ENCODE results near the gene MTHFD2L.
A peak's percentile ranks its signal among the peaks of the same experiment; 100 is the strongest.

The MTHFD2L gene

DNA sequence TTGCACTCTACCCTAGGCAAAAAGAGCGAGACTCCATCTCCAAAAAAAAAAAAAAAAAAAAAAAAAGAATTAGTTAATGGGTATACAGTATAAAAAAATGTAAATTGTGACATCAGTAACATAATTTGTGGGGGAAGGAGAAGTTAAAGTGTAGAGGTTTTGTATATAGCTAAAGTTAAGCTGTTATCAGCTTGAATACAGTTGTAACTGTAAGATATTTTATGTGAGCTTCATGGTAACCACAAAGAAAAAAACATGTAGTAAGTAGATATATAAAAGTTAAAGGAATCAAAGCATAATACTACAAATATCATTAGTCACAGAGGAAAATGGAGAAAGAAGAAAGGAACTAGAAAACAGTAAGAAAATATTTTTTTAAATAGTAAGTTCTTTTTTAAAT, 97.2 kb downstream of the MTHFD2L start:
- no peak for DNase-seq

DNA sequence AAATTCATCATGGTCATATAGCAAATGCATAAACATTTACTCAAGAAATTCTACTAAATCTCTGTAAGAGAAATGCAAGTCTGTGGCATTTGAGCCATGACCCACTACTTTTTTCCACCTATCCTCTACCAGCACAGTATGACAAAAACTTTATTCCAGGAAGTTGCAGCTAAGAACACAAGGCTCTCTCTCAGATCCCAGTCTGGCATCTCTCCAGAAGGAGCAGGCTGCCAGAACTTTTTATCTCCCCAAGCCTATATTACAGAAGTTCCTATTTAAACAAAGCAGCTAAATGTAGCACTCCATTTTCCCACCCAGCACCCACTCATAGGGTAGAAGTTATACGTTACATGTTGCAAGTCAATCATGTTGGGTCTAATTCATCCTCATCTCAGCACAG, 101.0 kb downstream of the MTHFD2L start:
- DNase-seq, result no peak

DNA sequence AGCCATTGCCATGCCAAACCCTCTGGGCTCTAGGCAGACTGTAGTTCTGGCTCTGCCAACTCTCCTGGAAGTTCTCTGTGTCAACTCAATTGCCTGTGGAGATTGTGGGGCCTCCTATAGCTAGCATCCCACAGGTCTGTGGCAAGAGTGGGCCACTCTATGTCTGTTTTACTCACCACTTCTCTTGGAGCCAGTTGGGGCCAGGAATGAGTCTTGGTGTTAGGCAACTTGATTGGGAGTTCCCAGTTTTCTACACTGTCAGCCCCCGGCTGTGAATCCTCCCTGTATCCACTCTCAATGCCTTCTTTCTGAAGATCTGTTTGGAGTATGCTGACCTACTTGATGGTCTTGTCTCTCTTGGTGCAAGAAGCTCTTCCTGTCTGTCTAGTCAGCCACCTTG, 102.1 kb downstream of the MTHFD2L start:
- DNase-seq, result no peak

DNA sequence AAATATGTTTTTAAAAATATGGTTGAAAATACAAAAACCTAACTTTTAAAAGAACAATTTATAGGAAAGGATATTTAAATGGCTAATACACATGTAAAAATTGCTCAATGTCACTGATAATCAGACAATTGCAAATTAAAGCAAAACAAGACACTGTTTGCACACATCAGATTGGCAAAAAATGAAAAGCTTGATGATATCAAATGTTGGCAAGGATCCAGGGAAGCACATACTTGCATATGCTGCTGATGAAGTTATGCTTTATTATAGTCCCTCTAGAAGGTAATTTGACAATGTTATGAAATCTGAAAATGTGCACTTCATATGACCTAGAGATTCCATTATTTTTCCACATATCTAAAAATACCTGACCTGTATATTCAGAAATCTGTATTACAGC, 104.6 kb downstream of the MTHFD2L start:
- DNase-seq, result no peak

DNA sequence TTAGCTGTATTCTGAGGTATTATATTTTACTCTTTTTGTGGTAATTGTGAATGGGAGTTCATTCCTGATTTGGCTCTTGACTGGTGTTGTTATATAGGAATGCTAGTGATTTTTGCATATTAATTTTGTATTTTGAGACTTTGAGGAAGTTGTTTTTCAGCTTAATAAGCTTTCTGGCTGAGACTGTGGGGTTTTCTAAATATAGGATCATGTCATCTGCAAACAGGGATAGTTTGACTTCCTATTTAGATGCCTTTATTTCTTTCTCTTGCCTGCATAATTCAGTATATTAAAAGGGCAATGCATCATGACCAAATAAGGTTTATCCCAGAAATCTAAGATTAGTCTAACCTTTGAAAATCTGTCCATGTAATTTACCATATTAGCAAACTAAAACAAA, 105.6 kb downstream of the MTHFD2L start:
- peak; percentile 11 to 15 for DNase-seq

DNA sequence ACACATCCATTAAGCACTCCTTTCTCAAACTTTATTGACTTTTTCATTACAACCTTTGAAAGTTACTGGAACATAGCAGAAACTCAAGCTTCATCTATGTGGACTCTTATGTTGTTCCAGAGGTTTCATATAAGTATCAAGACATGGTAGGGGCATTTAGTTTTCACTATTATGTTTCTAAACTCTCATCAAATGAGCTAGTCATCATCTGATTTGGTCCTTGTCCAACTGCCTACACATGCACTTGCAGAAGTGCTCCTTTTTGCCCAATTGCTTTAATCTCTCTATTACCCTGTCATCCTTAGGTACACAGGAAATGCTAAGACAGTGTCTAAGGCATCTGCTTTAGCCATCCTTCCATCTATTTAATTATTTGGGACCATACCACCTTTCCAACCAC, 108.2 kb downstream of the MTHFD2L start:
- no peak for DNase-seq

DNA sequence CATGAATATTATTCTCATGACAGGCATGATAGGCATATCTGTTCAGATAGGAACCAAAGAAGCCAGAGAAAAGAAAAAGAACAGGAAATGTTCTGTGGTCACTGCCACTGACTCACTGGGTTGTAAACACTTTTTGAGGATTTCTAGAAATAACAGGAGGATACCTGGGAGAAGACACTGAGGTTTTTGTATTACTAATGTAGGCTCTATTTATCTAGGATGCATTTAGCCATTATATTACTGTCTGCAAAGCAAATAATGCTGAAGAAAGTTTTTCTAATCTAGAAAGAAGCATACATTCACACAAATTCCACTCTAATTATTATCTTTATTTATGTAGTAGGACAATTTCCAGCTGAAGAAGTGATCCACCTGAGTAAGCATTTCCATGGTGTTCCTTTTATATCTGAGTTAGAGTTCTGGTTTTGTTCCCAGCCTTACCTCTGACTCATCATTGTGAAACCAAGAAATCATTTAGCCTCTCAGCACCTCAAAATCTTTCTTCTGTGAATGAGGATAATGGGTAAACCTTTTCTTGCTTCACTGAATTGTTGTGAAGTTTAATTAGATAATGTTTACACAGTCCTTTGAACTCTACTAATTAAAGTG, 110.2 kb downstream of the MTHFD2L start:
- DNase-seq, result peak in 1 of 2 donors; percentile 5

DNA sequence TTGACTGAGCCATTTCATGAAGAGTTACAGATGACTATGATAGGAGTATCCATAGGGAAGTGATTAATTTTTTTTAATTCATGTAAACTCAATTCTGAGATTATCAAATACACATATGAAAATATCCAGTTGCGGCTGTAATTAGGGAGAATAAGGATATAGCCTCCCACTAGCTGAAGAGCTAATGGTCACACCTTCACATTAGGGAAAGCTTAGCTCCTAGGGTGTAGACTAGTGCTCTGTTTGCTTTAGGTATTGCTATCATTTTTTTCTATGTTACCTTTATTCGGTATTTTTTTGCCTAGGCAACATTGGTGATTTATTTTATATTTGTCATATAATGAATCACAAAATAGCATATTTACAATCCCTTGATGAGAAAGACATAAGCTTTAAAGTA, 110.7 kb downstream of the MTHFD2L start:
- DNase-seq, result no peak

DNA sequence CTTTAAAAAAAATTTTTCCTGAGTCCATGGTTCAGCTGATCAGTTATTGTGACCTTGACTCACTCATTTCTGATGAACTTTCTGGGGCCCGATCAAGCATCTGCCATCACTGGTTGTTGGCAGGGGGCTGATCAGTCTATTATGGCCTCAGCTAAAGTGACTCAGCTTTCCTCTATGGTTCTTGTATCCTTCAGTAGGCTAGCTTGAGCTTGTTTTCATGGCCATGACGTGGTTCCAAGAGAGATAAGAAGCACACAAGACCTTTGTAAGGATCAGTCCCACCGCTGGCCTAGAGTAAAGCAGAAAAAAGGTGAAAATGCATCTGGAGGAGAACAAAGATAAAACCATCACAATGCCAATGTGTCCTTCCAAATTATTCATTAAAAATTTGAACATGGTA, 120.6 kb downstream of the MTHFD2L start:
- no peak for DNase-seq

DNA sequence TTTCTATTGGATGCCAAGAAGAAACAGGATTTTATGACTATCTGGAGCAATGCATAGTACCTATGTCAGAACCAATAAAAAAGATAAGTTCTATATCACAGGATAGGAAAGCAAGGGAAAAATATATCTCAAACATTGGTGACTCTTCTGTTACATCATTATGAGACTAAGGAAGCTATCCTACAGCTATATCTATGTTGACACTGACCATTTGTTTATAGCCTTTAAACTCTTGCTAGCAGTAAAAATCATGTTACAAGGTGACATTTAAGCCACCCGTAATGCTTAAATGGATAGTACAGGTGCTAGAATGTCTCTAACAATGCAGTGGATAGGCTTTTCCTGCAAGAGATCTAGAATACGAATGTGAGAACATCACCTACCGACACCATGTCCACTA, 121.8 kb downstream of the MTHFD2L start:
- no peak for DNase-seq

DNA sequence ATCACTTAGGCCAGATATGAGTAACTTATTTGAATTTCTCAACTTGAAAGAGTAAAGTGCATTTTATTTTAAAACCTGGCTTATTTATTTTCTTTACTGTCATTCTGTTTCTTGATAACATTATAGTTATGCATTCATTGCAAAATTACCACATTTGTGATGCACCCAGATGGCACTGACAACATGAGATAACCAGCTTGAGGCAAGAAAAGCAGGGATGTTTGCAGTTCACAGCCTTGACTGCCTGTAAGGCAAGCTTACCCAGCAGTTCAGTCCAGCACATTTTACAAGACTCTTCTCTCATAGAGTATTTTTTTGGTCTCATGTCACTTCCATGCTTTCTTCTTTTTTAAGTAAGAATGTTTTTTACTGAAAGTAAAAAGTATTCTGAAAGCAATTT, 125.0 kb downstream of the MTHFD2L start:
- DNase-seq, result no peak

DNA sequence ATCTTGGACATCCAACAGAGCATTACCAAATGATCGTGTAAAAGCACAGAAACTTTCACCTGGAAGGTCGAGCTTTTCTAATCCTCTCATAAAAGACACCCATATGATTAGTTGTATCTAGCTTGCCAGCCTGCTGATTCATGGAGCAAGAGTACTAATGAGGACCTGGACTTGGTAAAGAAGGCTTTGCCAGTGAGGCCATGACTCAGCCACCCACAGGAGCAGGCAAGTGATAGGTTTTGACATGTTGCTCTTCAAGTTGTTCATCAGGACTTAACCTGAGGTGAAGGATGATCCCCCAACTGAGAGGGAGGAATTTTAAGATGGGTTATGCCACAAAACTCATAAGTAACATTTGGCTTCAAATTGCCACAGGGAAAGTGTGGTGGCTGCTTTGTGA, 125.7 kb downstream of the MTHFD2L start:
- DNase-seq, result no peak

DNA sequence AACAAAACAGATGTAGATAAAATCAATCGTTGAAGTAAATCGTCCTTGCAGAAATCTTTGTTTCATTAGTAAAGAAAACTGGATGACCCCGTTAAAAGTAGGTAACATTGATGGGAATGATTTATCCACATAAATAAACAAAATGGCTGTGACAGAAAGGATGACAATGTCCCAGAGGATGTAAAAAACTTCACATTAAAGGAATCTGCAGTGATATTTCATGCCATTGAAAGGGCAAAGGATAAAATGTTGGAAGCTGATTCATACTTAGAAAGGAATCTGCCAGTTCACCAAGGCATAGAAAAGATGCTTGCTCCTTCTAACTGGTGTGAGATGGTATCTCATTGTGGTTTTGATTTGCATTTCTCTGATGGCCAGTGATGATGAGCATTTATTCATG, 126.1 kb downstream of the MTHFD2L start:
- no peak for DNase-seq

DNA sequence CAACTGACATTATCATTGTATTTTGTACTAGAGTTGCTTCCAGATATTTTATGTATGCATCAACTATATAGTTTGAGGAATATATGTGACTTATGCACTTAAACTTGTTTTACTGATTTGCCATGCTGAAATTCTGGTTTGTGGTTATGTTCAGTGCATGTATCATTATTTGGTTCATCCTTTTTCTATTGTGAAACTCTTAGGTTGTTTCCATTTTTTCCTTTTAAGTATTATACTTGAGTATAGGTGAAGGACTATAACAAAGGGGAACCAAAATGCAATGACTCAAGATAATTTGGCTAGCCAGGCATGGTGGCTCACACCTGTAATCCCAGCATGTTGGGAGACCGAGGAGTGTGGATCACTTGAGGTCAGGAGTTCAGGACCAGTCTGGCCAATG, 129.2 kb downstream of the MTHFD2L start:
- no peak for DNase-seq

DNA sequence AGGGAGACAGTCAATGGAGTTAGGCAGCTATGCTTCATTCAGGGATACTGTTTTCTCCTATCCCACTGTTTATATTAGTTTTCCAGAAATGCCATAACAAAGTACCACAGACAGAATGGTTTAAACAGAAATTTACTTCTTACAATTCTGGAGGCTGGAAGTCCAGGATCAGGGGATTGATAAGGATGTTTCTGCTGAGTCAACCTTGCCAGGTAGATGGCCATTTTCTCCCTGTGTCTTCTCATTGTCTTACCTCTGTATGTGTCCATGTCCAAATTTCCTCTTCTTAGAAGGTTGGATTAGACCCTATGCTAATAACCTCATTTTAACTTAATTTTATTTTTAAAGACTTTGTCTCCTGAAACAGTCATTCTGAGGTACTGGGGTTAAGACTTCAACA, 129.9 kb downstream of the MTHFD2L start:
- no peak for DNase-seq

DNA sequence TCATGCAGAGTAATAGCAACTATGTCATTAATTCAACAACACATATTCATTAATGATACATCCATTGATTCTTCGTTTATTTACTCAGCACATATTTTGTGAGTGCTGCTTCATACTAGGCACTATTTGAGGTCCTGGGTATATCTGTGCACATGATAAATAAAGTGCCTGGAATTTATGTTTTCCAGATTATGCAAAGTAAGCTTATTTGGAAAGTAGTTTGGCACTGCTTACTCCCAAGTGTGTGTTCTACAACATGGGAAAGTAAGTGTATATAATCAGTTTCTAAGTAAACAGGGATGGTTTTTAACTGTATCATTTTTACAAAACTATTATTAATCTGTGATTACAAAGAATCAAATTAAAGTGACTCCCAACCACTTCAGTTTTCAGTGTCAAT, 133.6 kb downstream of the MTHFD2L start:
- DNase-seq, result no peak

DNA sequence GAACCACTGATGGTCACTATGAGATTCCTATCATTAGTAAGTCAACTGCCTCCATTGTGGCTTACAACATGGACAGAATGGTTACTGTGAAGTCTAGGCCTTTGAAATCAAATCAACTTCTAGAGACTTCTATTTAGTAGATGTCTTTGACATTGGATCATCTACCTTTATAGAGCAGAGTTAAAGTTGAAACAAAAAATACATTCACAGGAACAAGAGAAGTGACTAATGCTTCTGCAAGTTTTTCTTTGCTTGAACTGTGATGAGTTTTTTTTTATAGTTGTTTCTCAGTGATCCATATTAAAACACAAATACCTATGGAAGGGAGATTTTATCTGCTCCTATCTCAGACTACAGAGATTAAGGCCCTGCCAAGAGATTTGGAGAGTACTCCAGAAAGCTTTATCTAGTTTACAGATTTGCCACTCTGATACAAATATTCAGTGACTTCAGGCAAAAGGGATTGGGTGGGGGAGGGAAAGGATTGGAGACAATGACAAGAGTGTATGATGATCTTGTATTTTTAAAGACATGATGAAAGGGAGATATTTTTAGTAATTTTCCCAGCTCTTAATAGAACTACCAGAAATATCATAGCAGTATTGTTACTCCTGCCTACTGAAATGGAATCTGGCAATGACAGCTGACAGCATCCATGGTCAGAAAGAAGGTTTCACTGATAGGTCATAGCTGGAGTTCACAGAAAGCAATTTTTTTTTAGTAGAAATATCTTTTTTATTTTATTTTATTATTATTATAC, 134.4 kb downstream of the MTHFD2L start:
- DNase-seq, result no peak

DNA sequence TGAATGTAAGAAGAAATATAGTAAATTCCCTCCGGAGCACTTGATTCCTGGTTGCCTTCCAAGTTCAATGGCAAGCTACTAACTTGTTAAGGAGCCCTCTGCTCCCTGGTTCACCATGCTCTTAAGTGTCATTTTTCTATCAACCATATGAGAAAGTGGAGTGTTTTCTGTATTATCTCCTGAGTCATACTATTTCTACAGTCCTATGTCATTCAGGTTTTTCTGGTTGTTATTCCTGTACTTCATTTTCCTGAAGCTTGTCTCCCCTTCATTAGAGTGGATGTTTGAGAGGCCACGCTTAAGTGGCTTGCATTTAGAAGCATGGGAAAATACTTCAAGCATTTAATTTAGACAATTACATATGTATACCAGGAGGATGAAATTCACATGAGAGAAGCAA, 135.6 kb downstream of the MTHFD2L start:
- DNase-seq, result no peak

DNA sequence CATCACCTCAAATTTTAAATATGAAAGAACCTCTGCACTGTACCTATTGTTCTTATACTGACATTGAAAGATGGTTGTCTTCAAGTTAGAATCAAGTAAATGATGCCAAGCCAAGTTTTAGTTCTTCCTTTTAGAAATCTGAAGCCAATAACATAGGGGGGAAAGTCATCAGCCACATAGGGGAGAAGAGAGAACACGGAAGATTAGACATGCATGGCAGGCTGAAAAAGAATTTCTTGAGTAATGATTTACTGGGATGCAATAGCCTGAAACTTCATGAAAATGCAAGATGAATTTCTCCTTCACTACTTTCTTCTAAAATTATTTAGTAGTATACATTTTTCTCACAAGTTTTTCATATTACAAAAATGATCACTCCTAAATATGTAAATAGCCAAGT, 136.8 kb downstream of the MTHFD2L start:
- DNase-seq, result no peak

DNA sequence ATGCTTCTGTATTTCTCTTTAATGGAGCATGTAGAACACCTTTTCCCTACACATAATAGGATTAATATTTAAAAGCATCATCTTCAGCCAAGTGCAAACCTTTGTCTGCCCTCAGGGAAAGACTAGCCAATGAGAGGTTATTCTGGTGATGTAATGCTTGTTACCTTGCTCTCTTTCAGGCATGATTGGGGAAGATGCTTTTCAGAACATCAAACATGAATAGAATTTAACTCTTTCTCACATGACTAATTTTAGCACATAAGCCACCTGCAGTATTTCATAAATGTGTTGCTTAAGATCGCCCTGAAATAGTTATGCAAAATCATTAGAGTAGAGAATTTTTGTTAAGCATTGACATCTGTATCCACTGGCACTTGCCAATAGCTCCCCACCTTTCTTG, 139.6 kb downstream of the MTHFD2L start:
- DNase-seq, result no peak

DNA sequence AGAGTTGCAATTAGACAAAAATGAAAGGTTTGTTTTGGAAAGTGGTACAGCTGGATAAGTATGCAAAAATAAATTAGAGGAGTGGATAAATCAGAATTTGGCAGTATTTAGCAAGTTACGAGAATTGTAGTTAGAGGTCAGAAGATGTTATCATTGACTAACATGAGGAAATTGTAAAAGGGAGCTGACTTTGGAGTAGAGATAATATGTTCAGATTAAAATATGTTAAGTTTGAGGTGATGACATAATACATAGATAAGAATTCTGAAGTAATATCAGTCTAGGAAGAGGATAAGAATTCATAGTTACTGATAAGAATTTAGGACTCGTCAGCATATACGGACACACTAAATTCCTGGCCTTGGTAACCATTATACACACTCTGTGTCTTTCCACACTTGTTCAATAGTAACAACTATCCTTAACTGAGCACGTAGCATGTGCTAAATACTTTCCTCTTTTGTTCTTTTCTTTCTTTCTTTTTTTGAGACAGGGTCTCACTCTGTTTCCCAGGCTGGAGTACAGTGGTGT, 146.2 kb downstream of the MTHFD2L start:
- no peak for DNase-seq

DNA sequence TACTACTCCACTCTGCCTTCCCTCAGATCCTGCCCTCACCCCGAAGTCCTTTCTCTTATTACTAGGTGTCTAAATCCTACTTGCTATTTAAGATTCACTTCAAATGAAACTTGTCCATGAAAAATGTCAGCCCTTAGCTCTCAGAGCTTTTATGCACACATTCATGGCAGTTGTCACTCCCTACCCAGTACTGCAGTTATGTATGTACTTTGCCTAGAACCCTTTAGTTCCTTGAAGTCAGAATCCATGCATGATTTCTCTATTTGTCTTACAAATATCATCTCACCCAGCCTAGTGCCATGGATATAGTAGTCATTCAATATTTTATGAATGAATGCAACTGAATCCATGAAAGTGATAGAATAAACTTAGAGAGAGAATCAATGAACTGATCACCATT, 147.1 kb downstream of the MTHFD2L start:
- no peak for DNase-seq

DNA sequence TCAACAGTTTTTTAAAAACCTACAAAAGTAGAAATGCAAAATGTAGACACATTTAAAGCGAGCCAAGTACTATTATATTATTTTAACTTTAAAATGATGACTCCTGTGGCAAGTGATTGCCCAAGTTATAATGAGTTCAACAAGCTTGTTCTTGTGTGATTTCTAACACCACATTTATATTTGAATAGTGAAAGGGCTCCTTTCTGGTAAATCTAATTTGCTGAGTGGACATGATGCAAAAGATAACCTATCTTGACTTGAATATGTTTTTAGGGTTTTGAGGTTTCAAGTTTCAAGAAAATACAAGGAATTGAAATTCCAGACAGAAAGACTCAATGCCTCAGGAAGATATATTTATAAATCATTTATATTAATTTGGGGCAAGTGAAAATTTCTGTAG, 149.3 kb downstream of the MTHFD2L start:
- no peak for DNase-seq

DNA sequence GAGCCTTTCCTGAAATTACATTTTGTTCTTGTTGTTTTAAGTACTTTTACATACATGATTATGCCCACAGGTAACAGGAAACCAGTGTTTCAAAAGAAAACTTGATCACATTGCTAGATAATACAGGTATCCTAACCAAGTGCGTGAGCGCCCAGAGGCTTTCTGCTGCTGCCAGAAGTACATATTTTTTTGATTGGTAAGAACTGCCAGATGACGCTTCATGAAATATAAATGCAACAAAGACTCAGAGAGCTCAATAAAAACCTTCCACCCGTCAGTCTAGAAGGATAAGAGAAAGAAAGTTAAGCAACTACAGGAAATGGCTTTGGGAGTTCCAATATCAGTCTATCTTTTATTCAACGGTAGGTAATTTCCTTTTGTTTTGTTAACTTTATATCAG, 150.3 kb downstream of the MTHFD2L start, which contains the start of gene EPGN:
Gene EPGN (plus strand): TSS at position 256 of the 400 bp plus-strand sequence. CDS start 64 bp downstream, at position 320.
- no peak for DNase-seq

Measured in inflammatory macrophage (primary cell).